HEK293T (cell line): ENCODE data around the gene TMEM72.

Experiments
- CTCF ChIA-PET: fragments of 350-600 bp; formaldehyde crosslinking; extraction: SDS; loops from one replicate; lab custom pipeline; 2021; ENCODE audit warnings: antibody characterized with exemption, inconsistent platforms; lab: Yijun Ruan, JAX
- POLR2A ChIA-PET: fragments of 350-600 bp; formaldehyde crosslinking; extraction: SDS; loops from one replicate; lab custom pipeline; 2020; ENCODE audit warnings: antibody characterized with exemption, inconsistent platforms; lab: Yijun Ruan, JAX
- DNase-seq: peaks from one replicate; pipeline ENCODE4 v3.0.0; 2012; ENCODE audit warnings: mixed read lengths; ENCODE audit errors: extremely low spot score
- ARNT ChIP-seq: fragments of 450-650 bp; IDR thresholded peaks from 2 replicates; pipeline ENCODE4 v1.6.1; 2017; ENCODE audit warnings: mild to moderate bottlenecking
- BHLHE40 ChIP-seq: fragments of 450-650 bp; IDR thresholded peaks from 2 replicates; pipeline ENCODE4 v1.6.1; 2016; ENCODE audit warnings: mild to moderate bottlenecking, moderate library complexity, borderline replicate concordance
- CTBP1 ChIP-seq: fragments of 450-650 bp; IDR thresholded peaks from 2 replicates; pipeline ENCODE4 v1.6.1; 2016; ENCODE audit warnings: borderline replicate concordance
- ELF4 ChIP-seq: fragments of 450-650 bp; IDR thresholded peaks from 2 replicates; pipeline ENCODE4 v1.6.1; 2017; ENCODE audit warnings: antibody characterized with exemption
- FOXA1 ChIP-seq: fragments of 450-650 bp; IDR thresholded peaks from 2 replicates; pipeline ENCODE4 v1.6.1; 2016; ENCODE audit warnings: mild to moderate bottlenecking
- FOXK2 ChIP-seq: fragments of 450-650 bp; IDR thresholded peaks from 2 replicates; pipeline ENCODE4 v1.6.1; 2016; ENCODE audit warnings: mild to moderate bottlenecking
- FOXM1 ChIP-seq: fragments of 450-650 bp; IDR thresholded peaks from 2 replicates; pipeline ENCODE4 v1.6.1; 2017; ENCODE audit warnings: mild to moderate bottlenecking, borderline replicate concordance
- HDGF ChIP-seq: fragments of 450-650 bp; IDR thresholded peaks from 2 replicates; pipeline ENCODE4 v1.6.1; 2017; ENCODE audit warnings: antibody characterized with exemption, borderline replicate concordance
- L3MBTL2 ChIP-seq: fragments of 450-650 bp; conservative IDR thresholded peaks from 2 replicates; pipeline ENCODE4 v1.6.1; 2016; ENCODE audit warnings: mild to moderate bottlenecking
- LEF1 ChIP-seq: fragments of 450-650 bp; IDR thresholded peaks from 2 replicates; pipeline ENCODE4 v1.6.1; 2017; ENCODE audit warnings: mild to moderate bottlenecking, borderline replicate concordance
- NFRKB ChIP-seq: fragments of 450-650 bp; IDR thresholded peaks from 2 replicates; pipeline ENCODE4 v1.6.1; 2016; ENCODE audit warnings: mild to moderate bottlenecking, moderate library complexity
- SP1 ChIP-seq: fragments of 450-650 bp; IDR thresholded peaks from 2 replicates; pipeline ENCODE4 v1.6.1; 2017
- SUZ12 ChIP-seq: fragments of 450-650 bp; IDR thresholded peaks from 2 replicates; pipeline ENCODE4 v1.6.1; 2016; ENCODE audit warnings: mild to moderate bottlenecking
- TARDBP ChIP-seq: fragments of 450-650 bp; IDR thresholded peaks from 2 replicates; pipeline ENCODE4 v1.6.1; 2016
- ZNF384 ChIP-seq: fragments of 450-650 bp; IDR thresholded peaks from 2 replicates; pipeline ENCODE4 v1.6.1; 2016
- TF ChIP-seq, protein P1 (sequence below): fragments of 450-650 bp; IDR thresholded peaks from 2 replicates; pipeline ENCODE4 v1.6.1; 2016

The TMEM72 gene

DNA sequence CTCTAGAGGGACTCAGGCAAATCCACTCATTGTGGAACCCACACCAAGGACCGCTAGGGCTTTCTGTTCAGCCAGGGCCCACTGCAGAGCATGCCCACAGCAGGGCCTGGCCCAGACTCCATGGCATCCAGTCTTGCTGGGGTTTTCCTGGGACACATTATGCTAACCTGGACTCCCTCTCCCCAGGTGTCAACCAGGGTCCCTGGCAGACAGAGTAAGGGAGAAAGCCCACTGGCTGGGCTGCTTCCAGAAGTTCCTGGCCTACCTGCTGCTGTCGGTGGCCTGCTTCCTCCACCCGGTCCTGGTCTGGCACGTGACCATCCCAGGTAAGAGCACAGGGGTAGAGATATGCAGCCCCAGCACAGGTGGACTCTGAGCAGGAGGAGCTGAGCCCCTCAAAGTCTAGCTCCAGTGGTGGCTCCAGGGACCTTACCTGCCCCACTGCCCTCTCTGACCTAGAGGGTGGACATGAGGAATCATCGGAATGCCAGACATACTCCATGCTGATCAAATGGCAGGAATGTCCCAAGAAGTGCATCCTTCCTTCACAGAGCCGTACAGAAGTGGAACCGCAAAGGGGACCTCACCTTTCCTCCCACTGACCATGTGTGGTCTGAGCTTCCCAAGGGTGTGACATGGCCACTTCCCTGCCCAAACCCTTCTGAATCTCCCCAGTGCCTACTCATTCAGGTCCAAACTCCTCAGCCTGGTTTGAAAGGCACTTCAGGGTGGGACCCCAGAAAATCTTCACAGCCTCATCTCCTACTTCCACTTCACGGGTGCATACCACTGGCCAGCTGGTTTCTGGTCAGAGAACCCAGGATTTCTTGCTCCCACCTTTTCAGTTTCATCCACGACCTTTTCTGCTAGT lies 22.5 kb downstream of the TMEM72 start:
- DNase-seq, result no peak
- ChIA-PET CTCF (interaction anchor here (0.6 to 1.8 kb wide), 9 partner anchors 20 to 259 kb away, joined by 3 to 8 read pairs (median 4); no protein-coding TSS in a partner anchor), POLR2A (no interaction called here)
- TF ChIP-seq FOXM1 (no peak), FOXK2 (no peak), LEF1 (no peak), SUZ12 (no peak), ZNF384 (no peak), TARDBP (no peak), ARNT (no peak), FOXA1 (no peak), NFRKB (no peak), CTBP1 (no peak), HDGF (no peak), ELF4 (no peak)
- TF ChIP-seq, protein P1, sequence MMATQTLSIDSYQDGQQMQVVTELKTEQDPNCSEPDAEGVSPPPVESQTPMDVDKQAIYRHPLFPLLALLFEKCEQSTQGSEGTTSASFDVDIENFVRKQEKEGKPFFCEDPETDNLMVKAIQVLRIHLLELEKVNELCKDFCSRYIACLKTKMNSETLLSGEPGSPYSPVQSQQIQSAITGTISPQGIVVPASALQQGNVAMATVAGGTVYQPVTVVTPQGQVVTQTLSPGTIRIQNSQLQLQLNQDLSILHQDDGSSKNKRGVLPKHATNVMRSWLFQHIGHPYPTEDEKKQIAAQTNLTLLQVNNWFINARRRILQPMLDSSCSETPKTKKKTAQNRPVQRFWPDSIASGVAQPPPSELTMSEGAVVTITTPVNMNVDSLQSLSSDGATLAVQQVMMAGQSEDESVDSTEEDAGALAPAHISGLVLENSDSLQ, result no peak

DNA sequence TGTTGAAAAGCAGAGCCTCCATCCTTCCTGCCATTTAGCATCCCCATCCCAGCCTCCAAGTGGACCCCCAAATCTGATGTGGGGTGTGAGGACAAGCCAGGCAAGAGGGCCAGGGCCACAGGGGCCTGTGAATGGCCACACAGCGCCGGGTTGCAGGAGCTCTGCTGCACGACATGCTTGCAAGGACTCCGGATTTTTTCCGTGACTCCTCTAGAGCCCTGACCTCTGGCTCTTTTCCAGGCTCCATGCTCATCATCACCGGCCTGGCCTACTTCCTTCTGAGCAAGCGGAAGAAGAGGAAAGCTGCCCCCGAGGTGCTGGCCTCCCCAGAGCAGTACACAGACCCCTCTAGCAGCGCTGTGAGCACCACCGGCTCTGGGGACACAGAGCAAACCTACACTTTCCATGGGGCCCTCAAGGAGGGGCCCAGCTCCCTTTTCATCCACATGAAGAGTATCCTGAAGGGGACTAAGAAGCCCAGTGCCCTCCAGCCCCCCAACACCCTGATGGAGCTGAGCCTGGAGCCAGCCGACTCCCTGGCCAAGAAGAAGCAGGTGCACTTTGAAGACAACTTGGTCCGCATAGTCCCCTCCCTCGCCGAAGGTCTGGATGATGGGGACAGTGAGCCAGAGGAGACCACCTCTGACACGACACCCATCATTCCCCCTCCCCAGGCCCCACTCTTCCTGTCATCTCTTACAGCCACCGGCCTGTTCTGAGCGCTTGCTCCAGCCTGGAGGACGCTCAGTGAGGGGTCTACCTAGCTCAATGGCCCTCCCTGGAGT lies 23.5 kb downstream of the TMEM72 start:
- POLR2A ChIA-PET, result interaction anchor here (1.2 kb wide), 1 partner anchor 44 kb away, joined by 3 read pairs; the partner anchor contains the start of gene DEPP1
- TF ChIP-seq FOXM1, result no peak
- TF ChIP-seq ARNT, result no peak
- TF ChIP-seq TARDBP, result no peak
- no peak for TF ChIP-seq LEF1
- TF ChIP-seq FOXA1, result no peak
- CTCF ChIA-PET, result no interaction called here
- DNase-seq, result no peak

DNA sequence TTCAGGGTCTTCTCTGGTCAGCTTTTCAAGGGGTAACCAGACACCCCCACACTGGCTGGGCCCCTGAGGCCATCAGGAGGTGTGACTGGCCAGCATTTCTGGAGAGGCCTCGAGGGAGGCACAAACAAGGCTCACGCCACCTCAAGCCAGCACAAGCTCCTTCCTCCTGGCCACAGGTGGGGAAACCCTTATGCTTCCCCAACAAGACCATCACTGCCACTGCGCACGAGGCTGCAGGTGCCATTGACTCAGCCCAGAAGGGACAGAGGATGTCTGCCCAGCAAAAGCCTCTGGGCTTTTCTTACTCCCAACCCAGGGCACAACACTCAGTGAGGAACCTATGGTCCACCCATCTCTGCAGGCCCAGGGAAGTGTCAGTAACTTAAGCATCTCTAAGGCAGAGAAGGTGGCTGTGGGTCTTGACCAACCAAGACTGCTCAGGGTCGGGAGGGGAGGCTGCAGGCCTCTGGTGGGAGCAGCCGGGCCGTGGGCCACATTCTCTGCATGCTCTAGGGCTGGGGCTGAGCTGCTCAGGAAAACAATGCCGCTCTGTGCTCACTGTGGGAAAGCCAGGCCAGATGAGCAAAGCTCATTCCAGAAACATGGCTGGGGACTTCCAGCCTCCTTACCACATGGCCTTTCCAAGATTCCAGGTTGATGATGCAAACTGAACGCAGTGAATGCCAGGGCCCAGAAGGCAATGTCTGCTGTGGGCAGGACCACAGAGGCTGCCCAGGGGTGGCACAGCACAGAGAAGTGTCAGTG lies 24.2 kb downstream of the TMEM72 start:
- TF ChIP-seq TARDBP (no peak), FOXK2 (no peak), HDGF (no peak), NFRKB (no peak), ARNT (no peak), SUZ12 (no peak), SP1 (no peak), LEF1 (no peak), FOXA1 (no peak), CTBP1 (no peak), L3MBTL2 (no peak), BHLHE40 (no peak), ZNF384 (no peak), ELF4 (no peak), FOXM1 (no peak)
- TF ChIP-seq, protein P1, result no peak
- POLR2A ChIA-PET, result interaction anchor here (1.2 kb wide), 1 partner anchor 44 kb away, joined by 3 read pairs; the partner anchor contains the start of gene DEPP1
- CTCF ChIA-PET, result no interaction called here
- no peak for DNase-seq

DNA sequence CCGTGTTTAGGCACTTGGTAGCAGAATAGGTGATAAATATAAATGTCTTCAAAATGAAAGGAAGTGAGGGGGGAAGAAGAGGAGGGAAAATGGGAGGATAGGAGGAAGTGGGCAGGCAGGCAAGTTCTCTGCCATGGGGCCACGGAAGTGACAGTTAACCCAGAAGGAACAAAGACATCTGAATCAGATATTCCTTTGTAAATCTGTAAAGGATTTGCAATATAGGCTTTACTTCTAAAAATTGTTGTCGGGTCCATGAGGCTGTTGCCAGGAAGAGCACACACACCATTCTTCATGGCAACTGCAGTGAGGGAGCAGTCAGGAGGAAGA lies 24.8 kb downstream of the TMEM72 start:
- no peak for DNase-seq
- TF ChIP-seq FOXK2, result no peak
- no peak for TF ChIP-seq SP1
- TF ChIP-seq ZNF384, result no peak
- TF ChIP-seq SUZ12, result no peak
- TF ChIP-seq, protein P1, result no peak
- TF ChIP-seq L3MBTL2, result no peak
- no peak for TF ChIP-seq ELF4
- no peak for TF ChIP-seq FOXA1
- ChIA-PET CTCF (no interaction called here), POLR2A (no interaction called here)

DNA sequence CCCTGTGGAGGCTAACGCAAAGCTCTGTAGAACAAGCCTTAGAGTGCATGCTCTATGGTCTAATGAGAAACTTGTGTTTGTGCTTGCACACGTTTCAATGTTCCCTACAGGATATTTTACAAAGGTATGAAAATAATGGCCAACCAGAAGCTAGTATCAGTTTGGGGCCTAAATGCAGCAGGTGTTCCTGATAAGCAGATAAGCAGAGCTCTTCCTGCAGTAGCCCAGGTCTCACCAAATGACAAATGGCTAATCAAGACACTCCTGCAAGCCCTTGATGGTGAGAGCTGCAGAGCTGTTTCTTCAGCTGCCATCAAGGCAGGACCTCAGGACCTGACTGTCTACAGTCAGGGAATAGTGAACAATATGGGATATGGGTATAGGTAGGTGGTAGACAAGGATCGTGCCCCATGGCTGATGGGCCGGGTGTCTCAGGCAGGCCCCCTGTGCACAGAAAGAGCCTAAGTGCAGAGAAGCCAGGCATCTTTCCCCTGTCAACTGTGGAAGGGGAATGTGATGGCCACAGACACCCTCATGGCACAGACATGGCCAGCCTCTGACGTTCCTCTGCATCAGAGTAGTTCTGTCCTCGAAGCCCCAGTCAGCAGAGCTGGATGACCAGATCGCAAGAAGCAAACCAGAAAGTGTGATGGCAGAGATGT lies 25.3 kb downstream of the TMEM72 start:
- TF ChIP-seq CTBP1 (no peak), HDGF (no peak), FOXK2 (no peak), ARNT (no peak), L3MBTL2 (no peak), ELF4 (no peak), ZNF384 (no peak), BHLHE40 (no peak), SUZ12 (no peak), FOXA1 (no peak), SP1 (no peak), NFRKB (no peak), LEF1 (no peak), TARDBP (no peak), FOXM1 (no peak)
- TF ChIP-seq, protein P1, result no peak
- no peak for DNase-seq
- CTCF ChIA-PET, result no interaction called here
- POLR2A ChIA-PET, result no interaction called here
